Activated CD8-positive, alpha-beta memory T cell treated with anti-CD3 and anti-CD28 coated beads, Interleukin-2, amount 10 ng/mL, durations not matched to agents 7 days and 5 days (primary cell): Measurements from ENCODE around the gene KLK5. TPM values are rescaled to one million over a fixed set of nuclear protein-coding genes. Genes with fewer than 3 reads are reported as not detected.

Source experiments
- ATAC-seq: fragments of 150-1000 bp; cut with Tn5 transposase; one replicate; pipeline ENCODE4 v1.10.0; 2021; ENCODE audit warnings: moderate library complexity
- CTCF ChIA-PET: fragments of 350-600 bp; sonication (Branson Sonifier 250); formaldehyde crosslinking; loops from one replicate; lab custom pipeline; 2021; ENCODE audit warnings: antibody characterized with exemption; lab: Charles Lee
- DNase-seq: peaks from one replicate; pipeline ENCODE4 v3.0.0-alpha.2; 2020
- H3K27ac Mint-ChIP-seq: one replicate; pipeline ENCODE4 v1.8.0; 2021; ENCODE audit warnings: mild to moderate bottlenecking, mixed read lengths
- H3K27me3 Mint-ChIP-seq: one replicate; pipeline ENCODE4 v1.8.0; 2021; ENCODE audit warnings: mixed read lengths
- H3K36me3 Mint-ChIP-seq: one replicate; pipeline ENCODE4 v1.8.0; 2021; ENCODE audit warnings: mild to moderate bottlenecking, mixed read lengths
- H3K4me1 Mint-ChIP-seq: one replicate; pipeline ENCODE4 v1.8.0; 2021; ENCODE audit warnings: mixed read lengths
- H3K4me3 Mint-ChIP-seq: one replicate; pipeline ENCODE4 v1.8.0; 2021; ENCODE audit warnings: mild to moderate bottlenecking, moderate library complexity, mixed read lengths
- H3K9me3 Mint-ChIP-seq: one replicate; pipeline ENCODE4 v1.8.0; 2022; ENCODE audit warnings: low read depth, mixed read lengths
- total RNA-seq, 2 experiments: library from RNA; stranded (reverse); gene quantifications; one replicate each; pipeline ENCODE4 v1.2.3, GENCODE V29; 2021

The KLK5 gene
- total RNA-seq, 2 experiments from 2014 or later = not detected

GRCh38 chr19:50962245-50962644 lies 9.4 kb upstream of the KLK5 start:
- Mint-ChIP-seq H3K9me3 (peaks cover 9% of the 10 kb centered on the region), H3K27me3 (peaks cover 2% of the 10 kb centered on the region), H3K27ac (no peak overlapping the region), H3K4me3 (no peak overlapping the region), H3K4me1 (no peaks in the 10 kb centered on the region), H3K36me3 (no peaks in the 10 kb centered on the region)
- CTCF ChIA-PET = no interaction called here
- DNase-seq (no peak), ATAC-seq (no peak)

DNA sequence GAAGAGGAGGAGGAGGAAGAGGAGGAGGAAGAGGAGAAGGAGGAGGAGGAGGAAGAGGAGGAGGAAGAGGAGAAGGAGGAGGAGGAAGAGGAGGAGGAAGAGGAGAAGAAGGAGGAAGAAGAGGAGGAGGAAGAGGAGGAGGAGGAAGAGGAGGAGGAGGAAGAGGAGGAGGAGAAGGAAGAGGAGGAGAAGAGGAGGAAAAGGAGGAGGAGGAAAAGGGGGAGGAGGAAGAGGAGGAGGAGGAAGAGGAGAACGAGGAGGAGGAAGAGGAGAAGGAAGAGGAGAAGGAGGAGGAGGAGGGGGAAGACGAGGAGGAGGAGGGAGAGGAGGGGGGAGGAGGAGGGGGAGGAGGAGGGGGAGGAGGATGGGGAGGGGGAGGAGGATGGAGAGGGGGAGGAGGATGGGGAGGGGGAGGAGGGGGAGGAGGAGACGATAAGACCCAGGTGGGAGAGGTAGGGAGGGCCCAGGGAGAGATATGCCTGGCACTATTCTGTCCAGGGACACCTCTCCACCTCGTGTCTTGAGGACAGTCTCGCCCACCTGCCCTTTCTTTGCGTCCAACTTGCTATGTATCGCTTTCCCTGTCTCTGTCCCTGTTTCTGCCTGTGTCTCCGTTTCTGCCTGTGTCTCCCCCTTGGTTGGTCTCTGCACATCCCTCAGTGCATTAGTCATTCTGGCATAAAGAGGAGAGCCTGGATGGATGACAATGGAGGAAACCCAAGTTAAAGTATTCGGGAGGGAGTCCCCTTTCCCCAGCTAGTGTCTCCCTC lies 7.1 kb upstream of the KLK5 start:
- Mint-ChIP-seq H3K9me3 (peaks cover 9% of the 10 kb centered on the region), H3K27me3 (no peaks in the 10 kb centered on the region), H3K27ac (no peak overlapping the region), H3K36me3 (no peaks in the 10 kb centered on the region), H3K4me3 (no peak overlapping the region), H3K4me1 (no peaks in the 10 kb centered on the region)
- no peak for DNase-seq
- CTCF ChIA-PET = no interaction called here
- ATAC-seq = no peak

GRCh38 chr19:50957587-50957986 lies 4.7 kb upstream of the KLK5 start:
- CTCF ChIA-PET = no interaction called here
- ATAC-seq = no peak
- no peak for DNase-seq
- Mint-ChIP-seq H3K27ac (no peak overlapping the region), H3K36me3 (no peaks in the 10 kb centered on the region), H3K9me3 (peaks cover 7% of the 10 kb centered on the region), H3K4me3 (no peak overlapping the region), H3K27me3 (peaks cover 2% of the 10 kb centered on the region), H3K4me1 (no peaks in the 10 kb centered on the region)

DNA sequence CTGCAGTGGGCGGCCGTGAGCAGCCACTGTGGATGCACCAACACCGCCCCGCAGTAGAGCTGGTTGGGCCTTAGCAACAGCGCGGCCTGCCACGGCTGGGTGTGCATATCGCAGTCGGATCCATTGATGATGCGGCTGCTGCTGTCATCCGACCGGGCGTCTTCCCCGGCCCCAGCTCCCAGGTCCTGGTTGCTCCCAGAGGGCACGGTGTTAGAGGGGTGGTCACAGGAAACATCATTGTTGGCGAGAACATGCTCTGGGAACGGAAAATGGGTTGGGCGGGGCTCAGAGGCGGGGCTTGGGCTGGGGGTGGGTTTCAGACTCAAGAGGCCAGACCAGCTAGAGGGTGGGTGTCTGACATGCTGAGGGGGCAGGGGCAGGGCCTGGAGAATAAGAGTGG lies 3.0 kb downstream of the KLK5 start:
- DNase-seq = no peak
- no peak for ATAC-seq
- H3K9me3 Mint-ChIP-seq = no peaks in the 10 kb centered on the region
- H3K36me3 Mint-ChIP-seq = no peaks in the 10 kb centered on the region
- H3K4me1 Mint-ChIP-seq = no peaks in the 10 kb centered on the region
- H3K4me3 Mint-ChIP-seq = no peak overlapping the region
- H3K27me3 Mint-ChIP-seq = peaks cover 8% of the 10 kb centered on the region
- H3K27ac Mint-ChIP-seq = no peak overlapping the region
- CTCF ChIA-PET = no interaction called here

DNA sequence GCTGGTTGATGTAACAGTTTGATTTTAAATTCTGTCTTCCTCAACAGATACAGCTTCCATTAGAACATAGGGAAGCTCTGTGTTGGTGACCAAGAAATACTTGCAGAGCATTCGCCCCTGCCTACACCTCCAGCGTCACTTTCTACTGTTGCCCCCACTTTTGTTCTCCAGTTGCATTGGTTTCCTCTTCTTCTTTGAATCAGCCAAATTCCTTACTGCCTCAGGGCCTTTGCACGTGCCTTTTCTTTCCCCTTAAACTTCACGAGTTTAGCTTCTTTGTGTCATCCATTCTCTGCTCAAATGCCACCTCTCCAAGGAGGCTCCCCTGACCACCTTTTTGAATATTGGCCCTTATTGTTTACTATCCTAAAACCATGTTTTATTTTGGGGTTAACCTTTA lies 5.7 kb downstream of the KLK5 start:
- peaks cover 2% of the 10 kb centered on the region for H3K9me3 Mint-ChIP-seq
- ATAC-seq (no peak), DNase-seq (no peak)
- CTCF ChIA-PET = interaction anchor here (1.0 to 1.5 kb wide), 2 partner anchors 25 kb away, joined by 3 to 4 read pairs; no protein-coding TSS in a partner anchor
- no peak overlapping the region for H3K4me3 Mint-ChIP-seq
- no peaks in the 10 kb centered on the region for H3K36me3 Mint-ChIP-seq
- no peaks in the 10 kb centered on the region for H3K4me1 Mint-ChIP-seq
- H3K27me3 Mint-ChIP-seq = peaks cover 6% of the 10 kb centered on the region
- no peak overlapping the region for H3K27ac Mint-ChIP-seq

DNA sequence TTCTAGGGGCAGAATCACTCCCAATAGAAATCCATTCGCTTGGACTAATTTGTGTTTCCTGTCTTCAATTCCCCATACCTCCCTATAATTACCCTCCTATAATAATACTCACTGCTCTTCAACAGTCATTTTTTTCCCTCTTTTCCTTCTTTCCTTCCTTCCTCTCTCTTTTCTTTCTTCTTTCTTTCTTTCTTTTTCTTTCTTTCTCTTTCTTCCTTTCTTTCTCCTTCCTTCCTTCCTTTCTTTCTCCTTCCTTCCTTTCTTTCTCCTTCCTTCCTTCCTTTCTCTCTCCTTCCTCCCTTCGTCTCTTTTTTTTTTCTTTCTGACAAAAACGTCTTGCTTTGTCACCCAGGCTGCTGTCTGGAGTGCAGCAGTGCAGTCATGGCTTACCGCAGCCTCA lies 8.0 kb downstream of the KLK5 start:
- Mint-ChIP-seq H3K27ac (no peak overlapping the region), H3K4me1 (no peaks in the 10 kb centered on the region), H3K9me3 (peaks cover 2% of the 10 kb centered on the region), H3K27me3 (peaks cover 6% of the 10 kb centered on the region), H3K4me3 (no peak overlapping the region), H3K36me3 (no peaks in the 10 kb centered on the region)
- CTCF ChIA-PET = no interaction called here
- no peak for ATAC-seq
- DNase-seq = no peak

DNA sequence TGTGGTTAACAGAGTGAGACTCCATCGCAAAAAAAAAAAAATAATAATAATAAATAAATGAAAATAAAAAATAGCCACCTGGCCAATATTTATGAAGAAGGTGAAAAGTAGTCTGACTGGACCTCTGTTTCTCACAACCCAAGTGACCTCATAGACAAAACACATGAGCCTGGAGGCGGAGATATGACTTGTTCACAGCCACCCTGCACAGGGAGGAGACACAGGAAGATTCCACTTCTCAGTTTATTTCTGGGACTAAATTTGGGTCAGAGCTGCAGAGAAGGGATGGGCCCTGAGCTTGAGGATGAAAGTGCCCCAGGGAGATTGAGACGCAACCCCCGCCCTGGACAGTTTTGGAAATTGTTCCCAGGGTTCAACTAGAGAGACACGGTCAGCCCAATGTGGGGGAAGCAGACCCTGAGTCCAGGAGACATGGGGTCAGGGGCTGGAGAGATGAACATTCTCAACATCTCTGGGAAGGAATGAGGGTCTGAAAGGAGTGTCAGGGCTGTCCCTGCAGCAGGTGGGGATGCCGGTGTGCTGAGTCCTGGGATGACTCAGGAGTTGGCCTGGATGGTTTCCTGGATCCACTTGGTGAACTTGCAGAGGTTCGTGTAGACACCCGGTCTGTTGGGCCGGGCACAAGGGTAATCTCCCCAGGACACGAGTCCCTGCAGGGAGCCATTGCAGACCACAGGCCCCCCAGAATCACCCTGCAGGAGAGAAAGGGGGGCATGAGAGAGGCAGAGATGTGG lies 9.6 kb downstream of the KLK5 start:
- peaks cover 2% of the 10 kb centered on the region for H3K9me3 Mint-ChIP-seq
- peaks cover 6% of the 10 kb centered on the region for H3K27me3 Mint-ChIP-seq
- DNase-seq (no peak), ATAC-seq (no peak)
- CTCF ChIA-PET = no interaction called here
- no peak overlapping the region for H3K27ac Mint-ChIP-seq
- no peak overlapping the region for H3K4me3 Mint-ChIP-seq
- H3K4me1 Mint-ChIP-seq = no peaks in the 10 kb centered on the region
- H3K36me3 Mint-ChIP-seq = no peaks in the 10 kb centered on the region

GRCh38 chr19:50939596-50939995 lies 13.2 kb downstream of the KLK5 start:
- DNase-seq = no peak
- ATAC-seq = no peak
- H3K27ac Mint-ChIP-seq = no peak overlapping the region
- H3K27me3 Mint-ChIP-seq = no peaks in the 10 kb centered on the region
- no peaks in the 10 kb centered on the region for H3K4me1 Mint-ChIP-seq
- no peaks in the 10 kb centered on the region for H3K36me3 Mint-ChIP-seq
- peaks cover 2% of the 10 kb centered on the region for H3K9me3 Mint-ChIP-seq
- no peak overlapping the region for H3K4me3 Mint-ChIP-seq
- CTCF ChIA-PET = no interaction called here

DNA sequence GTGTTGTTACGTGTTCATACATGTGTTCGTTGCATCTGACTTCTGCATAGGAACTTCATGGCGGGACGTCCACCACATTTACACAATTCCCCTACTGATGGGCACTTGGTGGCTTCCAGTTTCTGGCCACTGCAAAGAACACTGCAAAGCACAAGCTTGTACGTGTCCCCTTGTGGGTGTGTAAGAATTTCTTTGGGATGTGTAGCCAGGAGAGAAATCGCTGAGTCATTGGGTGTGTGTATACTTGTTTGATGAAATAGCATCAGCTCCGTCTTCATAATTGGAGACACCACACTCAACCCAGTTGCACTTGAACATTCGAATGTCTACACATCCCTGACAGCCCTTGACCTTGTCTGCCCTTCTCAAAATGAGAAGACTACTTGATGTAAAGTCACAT lies 19.2 kb downstream of the KLK5 start:
- ATAC-seq = no peak
- Mint-ChIP-seq H3K4me3 (no peak overlapping the region), H3K4me1 (peaks cover 2% of the 10 kb centered on the region), H3K36me3 (no peaks in the 10 kb centered on the region), H3K27me3 (peaks cover 17% of the 10 kb centered on the region), H3K9me3 (no peaks in the 10 kb centered on the region), H3K27ac (no peak overlapping the region)
- DNase-seq = no peak
- CTCF ChIA-PET = interaction anchor here (0.7 to 1.0 kb wide), 2 partner anchors 63 to 83 kb away, joined by 3 read pairs; no protein-coding TSS in a partner anchor

DNA sequence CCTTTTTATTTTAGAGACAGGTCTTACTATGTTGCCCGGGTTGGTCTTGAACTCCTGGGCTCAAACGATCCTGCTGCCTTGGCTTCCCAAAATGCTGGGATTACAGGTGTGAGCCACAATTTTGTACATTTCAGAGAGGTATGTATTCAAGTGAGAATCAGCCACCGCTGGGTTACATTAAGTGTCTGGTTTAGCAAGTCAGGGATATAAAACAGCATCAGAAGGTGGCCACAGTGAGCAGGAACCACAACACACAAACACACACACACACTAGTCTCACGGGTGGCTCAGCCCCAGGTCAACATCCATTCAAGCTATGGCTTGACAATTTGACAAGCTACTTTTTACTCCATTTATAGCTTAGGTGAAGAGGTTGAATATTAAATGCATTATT lies 20.2 kb downstream of the KLK5 start:
- no peaks in the 10 kb centered on the region for H3K9me3 Mint-ChIP-seq
- no peak overlapping the region for H3K27ac Mint-ChIP-seq
- H3K4me3 Mint-ChIP-seq = no peak overlapping the region
- peaks cover 17% of the 10 kb centered on the region for H3K27me3 Mint-ChIP-seq
- DNase-seq (no peak), ATAC-seq (no peak)
- H3K4me1 Mint-ChIP-seq = peaks cover 2% of the 10 kb centered on the region
- H3K36me3 Mint-ChIP-seq = no peaks in the 10 kb centered on the region
- CTCF ChIA-PET = no interaction called here

- Mint-ChIP-seq H3K27ac (no peak overlapping the region), H3K27me3 (peaks cover 17% of the 10 kb centered on the region), H3K9me3 (no peaks in the 10 kb centered on the region), H3K4me1 (peaks cover 2% of the 10 kb centered on the region), H3K36me3 (no peaks in the 10 kb centered on the region), H3K4me3 (no peak overlapping the region)
- CTCF ChIA-PET = no interaction called here
- DNase-seq (no peak), ATAC-seq (no peak)
Observed at GRCh38 chr19:50932018-50932689, 20.7 kb downstream of the KLK5 start.

GRCh38 chr19:50931023-50931422 lies 21.8 kb downstream of the KLK5 start:
- no peaks in the 10 kb centered on the region for H3K36me3 Mint-ChIP-seq

GRCh38 chr19:50928831-50929230 lies 24.0 kb downstream of the KLK5 start:
- Mint-ChIP-seq H3K4me3 (no peak overlapping the region), H3K9me3 (no peaks in the 10 kb centered on the region), H3K36me3 (no peaks in the 10 kb centered on the region), H3K27me3 (peaks cover 30% of the 10 kb centered on the region), H3K27ac (no peak overlapping the region), H3K4me1 (peaks cover 2% of the 10 kb centered on the region)
- ATAC-seq (no peak), DNase-seq (no peak)
- CTCF ChIA-PET = no interaction called here

More at GRCh38 chr19:50931023-50931422, 21.8 kb downstream of the KLK5 start:
- no peak for ATAC-seq
- Mint-ChIP-seq H3K4me3 (no peak overlapping the region), H3K27ac (no peak overlapping the region), H3K4me1 (peaks cover 2% of the 10 kb centered on the region), H3K27me3 (peaks cover 19% of the 10 kb centered on the region), H3K9me3 (no peaks in the 10 kb centered on the region)
- no peak for DNase-seq
- CTCF ChIA-PET = no interaction called here
